IMR-90 (cell line): ENCODE data around the gene NCLN. TPM values are rescaled to one million over a fixed set of nuclear protein-coding genes. Genes with fewer than 3 reads are reported as not detected.

Source experiments
- ATAC-seq: fragments of 200-7000 bp; cut with Tn5 transposase; 2 replicates; pipeline ENCODE4 v1.9.1; 2020; ENCODE audit warnings: low read depth, mild to moderate bottlenecking, moderate library complexity
- BruUV-seq: library from RNA; stranded (reverse); fragments of 400-500 nt; replicated peaks from 2 replicates; lab custom pipeline; 2021; lab: Mats Ljungman, UMichigan
- CTCF ChIA-PET: fragments of 300-600 bp; formaldehyde crosslinking; extraction: SDS; loops from one replicate; lab custom pipeline; 2021; ENCODE audit warnings: antibody characterized with exemption; lab: Yijun Ruan, JAX
- POLR2A ChIA-PET: fragments of 300-600 bp; sonication (Branson Sonifier 250); formaldehyde crosslinking; loops from one replicate; lab custom pipeline; 2022; ENCODE audit warnings: antibody characterized with exemption; ENCODE audit not compliant: unreplicated experiment; lab: Charles Lee
- DNase-seq: peaks from one replicate; pipeline ENCODE4 v3.0.0; 2013
- H2AFZ ChIP-seq: replicated peaks from 2 replicates; pipeline ENCODE3; 2013; ENCODE audit warnings: low read length, mild to moderate bottlenecking; ENCODE audit not compliant: poor library complexity
- H2AK5ac ChIP-seq: 2 replicates; pipeline ENCODE4 v1.6.1; 2013; ENCODE audit warnings: low read depth, low read length, inconsistent platforms
- H2AK9ac ChIP-seq: replicated peaks from 2 replicates; pipeline ENCODE3; 2013; ENCODE audit warnings: mild to moderate bottlenecking, low read depth, low read length, moderate library complexity; ENCODE audit not compliant: poor library complexity
- H2BK120ac ChIP-seq: 2 replicates; pipeline ENCODE4 v1.6.1; 2013; ENCODE audit warnings: low read depth, low read length, inconsistent platforms
- H2BK15ac ChIP-seq: 3 replicates; pipeline ENCODE4 v1.6.1; 2013; ENCODE audit warnings: low read depth, low read length, inconsistent platforms
- H2BK20ac ChIP-seq: 2 replicates; pipeline ENCODE4 v1.6.1; 2013; ENCODE audit warnings: low read depth, mild to moderate bottlenecking, inconsistent platforms, low read length, moderate library complexity
- H2BK5ac ChIP-seq: 2 replicates; pipeline ENCODE4 v1.6.1; 2013; ENCODE audit warnings: mild to moderate bottlenecking, low read depth, low read length, inconsistent platforms; ENCODE audit not compliant: poor library complexity, severe bottlenecking
- H3K14ac ChIP-seq: replicated peaks from 2 replicates; pipeline ENCODE4 v1.6.1; 2013; ENCODE audit warnings: low read depth, low read length, inconsistent platforms
- H3K18ac ChIP-seq: 2 replicates; pipeline ENCODE4 v1.6.1; 2013; ENCODE audit warnings: low read depth, low read length, control low read depth
- H3K23ac ChIP-seq: 2 replicates; pipeline ENCODE4 v1.6.1; 2013; ENCODE audit warnings: low read depth, low read length, inconsistent platforms
- H3K27ac ChIP-seq: 2 replicates; pipeline ENCODE4 v1.5.1; 2013; ENCODE audit warnings: mild to moderate bottlenecking, control low read depth, low read length; ENCODE audit not compliant: insufficient read depth
- H3K27me3 ChIP-seq: 2 replicates; pipeline ENCODE4 v1.6.1; 2013; ENCODE audit warnings: low read length; ENCODE audit not compliant: control insufficient read depth, insufficient read depth
- H3K36me3 ChIP-seq: 2 replicates; pipeline ENCODE4 v1.6.1; 2013; ENCODE audit warnings: low read length, mixed read lengths; ENCODE audit not compliant: control insufficient read depth, insufficient read depth
- H3K4ac ChIP-seq: 2 replicates; pipeline ENCODE4 v1.6.1; 2013; ENCODE audit warnings: low read depth, low read length, inconsistent platforms
- H3K4me1 ChIP-seq: 2 replicates; pipeline ENCODE4 v1.6.1; 2013; ENCODE audit warnings: low read length, mixed read lengths; ENCODE audit not compliant: control insufficient read depth, insufficient read depth
- H3K4me2 ChIP-seq: 2 replicates; pipeline ENCODE4 v1.6.1; 2013; ENCODE audit warnings: low read depth, mild to moderate bottlenecking, control low read depth, low read length, moderate library complexity
- H3K4me3 ChIP-seq: 2 replicates; pipeline ENCODE4 v1.5.1; 2013; ENCODE audit warnings: low read depth, mild to moderate bottlenecking, control low read depth, low read length, moderate library complexity; ENCODE audit not compliant: insufficient read depth
- H3K56ac ChIP-seq: 2 replicates; pipeline ENCODE4 v1.6.1; 2013; ENCODE audit warnings: low read length, inconsistent platforms; ENCODE audit not compliant: insufficient read depth; ENCODE audit errors: extremely low read depth
- H3K79me1 ChIP-seq, 2 experiments: 2 replicates each; pipeline ENCODE4 v1.6.1; 2013; ENCODE audit warnings: low read length in 2 of 2, inconsistent platforms in 1 of 2, low read depth in 1 of 2
- H3K9ac ChIP-seq: 2 replicates; pipeline ENCODE4 v1.6.1; 2013; ENCODE audit warnings: low read depth, low read length, control low read depth
- H3K9me1 ChIP-seq: 2 replicates; pipeline ENCODE4 v1.6.1; 2013; ENCODE audit warnings: low read length, inconsistent platforms; ENCODE audit not compliant: insufficient read depth
- H3K9me3 ChIP-seq: 2 replicates; pipeline ENCODE4 v1.6.1; 2013; ENCODE audit warnings: low read length; ENCODE audit not compliant: control insufficient read depth, insufficient read depth
- H4K20me1 ChIP-seq: 2 replicates; pipeline ENCODE4 v1.6.1; 2013; ENCODE audit warnings: low read length, inconsistent platforms; ENCODE audit not compliant: insufficient read depth
- H4K5ac ChIP-seq: 2 replicates; pipeline ENCODE4 v1.6.1; 2013; ENCODE audit warnings: mild to moderate bottlenecking, low read depth, low read length, control low read depth
- H4K8ac ChIP-seq, 2 experiments: 2 replicates each; pipeline ENCODE4 v1.6.1; 2013; ENCODE audit warnings: low read depth in 2 of 2, low read length in 2 of 2, control low read depth in 1 of 2, inconsistent platforms in 1 of 2
- H4K91ac ChIP-seq: 2 replicates; pipeline ENCODE4 v1.6.1; 2013; ENCODE audit warnings: low read depth, low read length, inconsistent platforms; ENCODE audit not compliant: insufficient read depth
- CEBPB ChIP-seq: IDR thresholded peaks from 2 replicates; pipeline ENCODE4 v1.6.1; 2012; ENCODE audit warnings: low read depth, low read length, improper control_type of control experiment
- CHD1 ChIP-seq: IDR thresholded peaks from 2 replicates; pipeline ENCODE4 v1.6.1; 2012; ENCODE audit warnings: low read depth, low read length, improper control_type of control experiment
- FOS ChIP-seq: fragments of 150-350 bp; IDR thresholded peaks from 2 replicates; pipeline ENCODE4 v1.6.1; 2016; ENCODE audit warnings: low read depth, low read length
- MAZ ChIP-seq: IDR thresholded peaks from 2 replicates; pipeline ENCODE4 v1.6.1; 2012; ENCODE audit warnings: low read depth, mild to moderate bottlenecking, low read length, improper control_type of control experiment, moderate library complexity, borderline replicate concordance
- MXI1 ChIP-seq: IDR thresholded peaks from 2 replicates; pipeline ENCODE4 v1.6.1; 2012; ENCODE audit warnings: low read depth, mild to moderate bottlenecking, low read length, moderate library complexity, borderline replicate concordance
- POLR2A ChIP-seq: IDR thresholded peaks from 2 replicates; pipeline ENCODE4 v1.6.1; 2012; ENCODE audit warnings: mild to moderate bottlenecking, low read depth, low read length
- RFX5 ChIP-seq: IDR thresholded peaks from 2 replicates; pipeline ENCODE4 v1.8.0; 2012; ENCODE audit warnings: low read depth, mild to moderate bottlenecking, low read length, moderate library complexity
- SMC3 ChIP-seq: fragments of 150-350 bp; IDR thresholded peaks from 2 replicates; pipeline ENCODE4 v1.6.1; 2016; ENCODE audit warnings: low read depth, mild to moderate bottlenecking, antibody characterized with exemption, low read length, moderate library complexity
- WGBS, 2 experiments: methylation state at CpG; one replicate each; pipeline versions ENCODE4 v1.1.5 to v1.1.7; 2013; ENCODE audit warnings: missing lambda C conversion rate in 2 of 2; ENCODE audit not compliant: insufficient read length in 1 of 2; ENCODE audit errors: extremely low coverage in 2 of 2; 5-methylcytosine and 5-hydroxymethylcytosine counted together
- dilution Hi-C: fragments of 300-500 bp; cut with HindIII; formaldehyde crosslinking; loops from one replicate; pipeline ENCODE4 v1.14.3; 2018; ENCODE audit warnings: low sequenced_read_pairs; ENCODE audit not compliant: unreplicated experiment
- in situ Hi-C: fragments of 300-500 bp; cut with MboI; formaldehyde crosslinking; loops from 3 replicates; pipeline ENCODE4 v1.14.3; 2019; ENCODE audit warnings: low sequenced_read_pairs, inconsistent platforms, mixed read lengths
- intact Hi-C: fragments of 100-400 bp; cut with micrococcal nuclease; formaldehyde crosslinking; loops from 2 replicates; pipeline ENCODE4 v1.10.0; 2022
- polyA plus RNA-seq, 3 experiments: library from polyadenylated mRNA; depleted of rRNA; stranded (reverse); fragments of >200 nt; gene quantifications; 2 replicates each; pipeline ENCODE4 v1.2.3, GENCODE V29; 2012; ENCODE audit warnings: low replicate concordance in 1 of 3
- total RNA-seq: library from RNA; depleted of rRNA; stranded (reverse); fragments of >200 nt; gene quantifications from 2 replicates; pipeline ENCODE4 v1.2.3, GENCODE V29; 2012

Gene NCLN
- total and polyA plus RNA-seq, 2 of the 4 experiments (the other 2 are of a cell fraction), result 32.8 to 90.8 TPM

DNA sequence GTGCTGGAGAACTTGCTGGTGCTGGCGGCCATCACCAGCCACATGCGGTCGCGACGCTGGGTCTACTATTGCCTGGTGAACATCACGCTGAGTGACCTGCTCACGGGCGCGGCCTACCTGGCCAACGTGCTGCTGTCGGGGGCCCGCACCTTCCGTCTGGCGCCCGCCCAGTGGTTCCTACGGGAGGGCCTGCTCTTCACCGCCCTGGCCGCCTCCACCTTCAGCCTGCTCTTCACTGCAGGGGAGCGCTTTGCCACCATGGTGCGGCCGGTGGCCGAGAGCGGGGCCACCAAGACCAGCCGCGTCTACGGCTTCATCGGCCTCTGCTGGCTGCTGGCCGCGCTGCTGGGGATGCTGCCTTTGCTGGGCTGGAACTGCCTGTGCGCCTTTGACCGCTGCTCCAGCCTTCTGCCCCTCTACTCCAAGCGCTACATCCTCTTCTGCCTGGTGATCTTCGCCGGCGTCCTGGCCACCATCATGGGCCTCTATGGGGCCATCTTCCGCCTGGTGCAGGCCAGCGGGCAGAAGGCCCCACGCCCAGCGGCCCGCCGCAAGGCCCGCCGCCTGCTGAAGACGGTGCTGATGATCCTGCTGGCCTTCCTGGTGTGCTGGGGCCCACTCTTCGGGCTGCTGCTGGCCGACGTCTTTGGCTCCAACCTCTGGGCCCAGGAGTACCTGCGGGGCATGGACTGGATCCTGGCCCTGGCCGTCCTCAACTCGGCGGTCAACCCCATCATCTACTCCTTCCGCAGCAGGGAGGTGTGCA lies 6.6 kb upstream of the NCLN start:
- no peak overlapping the region for H2BK15ac ChIP-seq
- peaks cover 9% of the 10 kb centered on the region; the same call in 1 of the 2 replicates for H3K9me1 ChIP-seq
- no peak overlapping the region for H3K56ac ChIP-seq
- DNase-seq, result no peak
- no peak overlapping the region for H3K27ac ChIP-seq
- no peak overlapping the region for H3K4ac ChIP-seq
- no peak overlapping the region for H2AK5ac ChIP-seq
- ChIA-PET POLR2A (no interaction called here), CTCF (no interaction called here)
- no peak overlapping the region for H3K18ac ChIP-seq
- ATAC-seq, result no peak
- intact Hi-C loops (no loop called here), dilution Hi-C loops (no loop called here), in situ Hi-C loops (no loop called here)
- H3K9ac ChIP-seq, result no peak overlapping the region
- no peak overlapping the region for H4K91ac ChIP-seq
- peaks cover 0 to 5% of the 10 kb centered on the region in 2 experiments; a peak in 1 of 4 replicates for H3K79me1 ChIP-seq
- H4K8ac ChIP-seq, result no peak overlapping the region
- no peaks in the 10 kb centered on the region for H4K20me1 ChIP-seq
- WGBS, 2 experiments, result 93% methylated on average over 39 of the region's 52 CpGs; no CpG with 5 or more reads in 1 of the 2 experiments
- no peaks in the 10 kb centered on the region for H3K9me3 ChIP-seq
- H3K27me3 ChIP-seq, result no peaks in the 10 kb centered on the region
- H2AK9ac ChIP-seq, result no peak overlapping the region
- H3K4me2 ChIP-seq, result no peak overlapping the region
- H3K4me1 ChIP-seq, result peaks cover 11% of the 10 kb centered on the region
- no peak overlapping the region for H2BK120ac ChIP-seq
- H3K23ac ChIP-seq, result no peak overlapping the region
- H2AFZ ChIP-seq, result no peak overlapping the region
- no peak for TF ChIP-seq CHD1
- no peak for TF ChIP-seq RFX5
- TF ChIP-seq SMC3, result no peak
- no peak for TF ChIP-seq MAZ
- no peak for TF ChIP-seq CEBPB
- no peak for TF ChIP-seq POLR2A
- no peak for TF ChIP-seq FOS
- no peak for TF ChIP-seq MXI1
- no peak overlapping the region for H2BK20ac ChIP-seq
- BruUV-seq, result no TSS peak
- H3K4me3 ChIP-seq, result no peak overlapping the region
- H3K14ac ChIP-seq, result no peak overlapping the region
- H4K5ac ChIP-seq, result no peak overlapping the region
- no peaks in the 10 kb centered on the region for H3K36me3 ChIP-seq
- no peak overlapping the region for H2BK5ac ChIP-seq
